Activated CD4-positive, alpha-beta T cell treated with anti-CD3 and anti-CD28 coated beads, Interleukin-2, amount 50 U/mL, for 48 hours (primary cell): ENCODE results near the gene PIAS3.
"Not testable (repeated sequence)": the region's sequence is repeated elsewhere in the genome, so short reads cannot be mapped to it uniquely, and the experiment has no call there.

ENCODE experiments used
- DNase-seq, 2 experiments: peaks; one replicate each; pipeline ENCODE4 v3.0.0-alpha.2; 2020

The PIAS3 gene

DNA sequence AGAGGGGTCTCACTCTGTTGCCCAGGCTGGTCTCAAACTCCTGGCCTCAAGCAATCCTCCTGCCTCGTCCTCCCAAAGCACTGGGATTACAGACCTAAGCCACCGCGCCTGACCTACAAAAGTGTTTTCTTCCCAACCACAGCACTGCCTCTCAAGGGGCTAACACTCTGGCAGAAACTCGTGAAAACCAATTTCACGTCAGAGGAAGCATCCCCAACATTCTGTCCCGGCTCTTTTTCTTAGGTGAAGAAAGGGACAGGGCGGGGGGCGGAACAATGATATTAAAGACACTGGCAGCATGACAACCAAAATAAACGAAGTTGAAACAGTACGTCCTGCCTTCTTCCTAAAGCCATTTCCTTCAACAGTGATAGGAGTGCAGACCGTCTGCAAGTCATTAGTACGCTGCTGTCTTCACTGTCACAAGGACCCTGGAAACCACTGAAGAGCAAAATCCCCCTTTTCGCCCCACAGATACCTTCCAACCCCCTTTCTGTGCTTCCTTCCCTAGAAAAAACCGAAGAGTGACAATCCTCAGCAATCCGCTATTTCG is 36.0 kb downstream of the PIAS3 start:
- DNase-seq, result not testable (repeated sequence)

- DNase-seq, result not testable (repeated sequence)
Observed at GRCh38 chr1:145818095-145818494, 40.8 kb downstream of the PIAS3 start.

DNA sequence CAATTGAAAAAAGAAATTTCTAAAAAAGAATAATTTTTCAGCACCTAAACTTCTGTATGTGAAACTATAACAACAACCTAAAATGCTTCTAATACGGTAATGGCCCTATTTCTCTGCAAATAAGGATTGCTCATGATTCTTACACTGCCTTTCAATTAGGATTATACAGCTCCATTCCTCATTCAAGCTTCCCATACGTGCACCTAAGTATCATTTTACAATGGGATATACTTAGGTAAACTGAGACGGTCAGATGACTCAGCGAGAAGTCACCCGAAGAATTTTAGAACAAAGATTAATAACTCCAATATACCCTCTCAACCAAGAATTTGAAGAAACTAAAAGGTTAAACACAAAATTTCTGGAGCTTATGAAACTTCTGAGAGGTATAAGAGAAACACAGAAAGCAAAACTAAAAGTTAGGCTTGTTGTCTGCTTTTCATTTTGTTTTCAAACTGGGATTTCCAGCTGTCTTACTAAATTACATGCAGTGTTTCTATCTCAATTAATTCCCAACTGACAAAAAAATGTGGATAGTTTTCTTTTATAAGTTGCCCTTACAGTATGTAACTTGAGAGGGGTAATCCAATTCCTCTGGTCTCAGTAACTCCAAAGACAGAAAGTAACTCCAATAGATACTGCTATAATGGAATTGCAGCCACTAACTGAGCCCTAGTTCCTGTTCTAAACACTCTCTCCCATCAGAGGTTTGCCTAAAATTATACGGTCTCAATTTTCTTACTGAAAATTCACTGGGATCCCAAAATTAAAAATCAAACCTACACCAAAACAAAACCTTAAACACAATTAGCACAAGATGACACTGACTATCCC is 45.7 kb downstream of the PIAS3 start:
- DNase-seq, result not testable (repeated sequence)

GRCh38 chr1:145806844-145807243 is 52.0 kb downstream of the PIAS3 start:
- no peak for DNase-seq

DNA sequence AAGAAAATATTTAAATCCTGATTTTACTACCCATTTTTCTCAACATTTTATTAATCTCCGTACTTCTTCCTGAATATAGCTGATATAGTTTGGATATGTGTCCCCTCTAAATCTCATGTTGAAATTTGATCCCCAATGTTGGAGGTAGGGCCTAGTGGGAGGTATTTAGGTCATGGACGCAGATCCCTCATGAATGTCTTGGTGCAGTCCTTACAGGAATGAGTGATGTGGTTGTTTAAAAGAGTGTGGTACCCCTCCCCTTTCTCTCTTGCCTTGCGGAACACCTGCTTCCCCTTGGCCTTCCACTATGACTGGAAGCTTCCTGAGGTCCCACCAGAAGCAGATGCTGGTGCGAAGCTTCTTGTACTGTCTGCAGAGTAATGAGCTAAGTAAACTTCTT is 52.5 kb downstream of the PIAS3 start:
- no peak for DNase-seq

DNA sequence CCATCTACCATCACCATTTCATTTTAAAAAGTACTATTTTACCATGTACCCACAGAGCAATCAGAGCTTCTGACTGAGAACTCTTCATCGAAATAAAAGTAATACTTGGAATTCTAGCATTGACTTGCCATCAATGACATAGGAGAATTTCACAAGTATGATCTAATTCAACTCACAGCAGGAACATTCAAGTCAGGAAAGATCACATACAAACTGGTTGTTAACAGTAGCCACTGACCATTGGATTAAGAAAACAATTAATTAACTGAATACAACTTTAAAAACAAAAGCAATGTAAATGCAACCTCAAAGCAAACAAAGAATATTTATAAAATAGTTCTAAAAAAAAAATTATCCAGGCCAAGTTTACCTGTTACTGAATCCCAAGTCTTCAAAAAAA is 53.8 kb downstream of the PIAS3 start:
- DNase-seq, result no peak

- DNase-seq, result no peak
Observed at GRCh38 chr1:145804235-145805045, 54.4 kb downstream of the PIAS3 start.

DNA sequence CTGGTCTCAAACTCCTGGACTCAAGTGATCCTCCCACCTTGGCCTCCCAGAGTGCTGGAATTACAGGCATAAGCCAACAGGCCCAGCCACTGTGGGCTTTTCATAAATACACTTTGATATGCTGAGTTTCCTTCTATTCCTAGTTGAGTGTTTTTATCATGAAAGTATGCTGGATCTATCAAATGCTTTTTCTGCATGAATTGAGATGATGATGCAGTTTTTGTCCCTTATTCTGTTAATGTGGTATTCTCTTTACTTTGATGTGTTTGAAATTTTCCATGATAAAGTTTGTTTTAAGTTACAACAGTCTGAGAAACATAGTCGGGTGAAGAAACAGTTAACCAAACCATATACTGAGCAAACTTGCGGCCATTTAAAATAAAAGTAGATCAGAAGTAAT is 59.1 kb downstream of the PIAS3 start:
- DNase-seq, result no peak
